Natural killer cell (primary cell): ENCODE measurements around the gene FRS2. TPM values are rescaled to one million over a fixed set of nuclear protein-coding genes. Genes with fewer than 3 reads are reported as not detected.

Experiments
- ATAC-seq, 3 donors: fragments of 150-1000 bp in 2 of 3; fragments of 200-7000 bp in 1 of 3; cut with Tn5 transposase; 1 replicate in 1 of 3; 2 replicates in 2 of 3; pipeline ENCODE4 v1.10.0; 2021; ENCODE audit warnings: mild to moderate bottlenecking in 2 of 3, moderate library complexity in 2 of 3
- DNase-seq, 2 donors: peaks; one replicate each; pipeline versions ENCODE4 v3.0.0 to v3.0.0-alpha.2; 2013 to 2021; ENCODE audit warnings: mixed read lengths in 1 of 2
- H3K27ac ChIP-seq: one replicate; pipeline ENCODE4 v1.5.1; 2013; ENCODE audit warnings: mild to moderate bottlenecking, low read length
- H3K27me3 ChIP-seq: one replicate; pipeline ENCODE4 v1.6.1; 2013; ENCODE audit warnings: low read length; ENCODE audit not compliant: control insufficient read depth, insufficient read depth
- H3K36me3 ChIP-seq: one replicate; pipeline ENCODE4 v1.6.1; 2013; ENCODE audit warnings: low read length; ENCODE audit not compliant: control insufficient read depth, insufficient read depth
- H3K4me1 ChIP-seq: one replicate; pipeline ENCODE4 v1.6.1; 2013; ENCODE audit warnings: low read length; ENCODE audit not compliant: control insufficient read depth, insufficient read depth
- H3K4me3 ChIP-seq: one replicate; pipeline ENCODE4 v1.5.1; 2013; ENCODE audit warnings: low read length
- H3K9me3 ChIP-seq: one replicate; pipeline ENCODE4 v1.6.1; 2013; ENCODE audit warnings: low read length; ENCODE audit not compliant: control insufficient read depth, insufficient read depth
- H3K27ac Mint-ChIP-seq, 2 donors: one replicate each; pipeline ENCODE4 v1.8.0; 2022; ENCODE audit warnings: mild to moderate bottlenecking in 2 of 2, mixed read lengths in 2 of 2, moderate library complexity in 1 of 2
- H3K27me3 Mint-ChIP-seq, 2 donors: one replicate each; pipeline ENCODE4 v1.8.0; 2022; ENCODE audit warnings: low read depth in 2 of 2, mixed read lengths in 2 of 2
- H3K36me3 Mint-ChIP-seq: one replicate; pipeline ENCODE4 v1.8.0; 2022; ENCODE audit warnings: mixed read lengths
- H3K4me1 Mint-ChIP-seq, 2 donors: one replicate each; pipeline ENCODE4 v1.8.0; 2022; ENCODE audit warnings: mixed read lengths in 2 of 2
- H3K4me3 Mint-ChIP-seq: one replicate; pipeline ENCODE4 v1.8.0; 2022; ENCODE audit warnings: mild to moderate bottlenecking, moderate library complexity, mixed read lengths
- H3K9me3 Mint-ChIP-seq, 2 donors: one replicate each; pipeline ENCODE4 v1.8.0; 2022; ENCODE audit warnings: mixed read lengths in 2 of 2
- WGBS: methylation state at CpG from one replicate; pipeline ENCODE4 v1.1.7; 2013; ENCODE audit warnings: missing lambda C conversion rate; ENCODE audit not compliant: insufficient coverage; 5-methylcytosine and 5-hydroxymethylcytosine counted together
- intact Hi-C: fragments of 100-400 bp; cut with micrococcal nuclease; formaldehyde crosslinking; loops from one replicate; pipeline ENCODE4 v1.14.2; 2022
- total RNA-seq, 4 donors: library from RNA; stranded (reverse); fragments of 120-200 nt in 1 of 4; gene quantifications; one replicate each; pipeline versions ENCODE4 v1.2.3 to v1.2.4, GENCODE V29; 2013 to 2022
- TF ChIP-seq, protein P1 (sequence below): fragments of 200-600 bp; IDR thresholded peaks from one replicate; pipeline ENCODE4 v1.8.0; 2022; ENCODE audit warnings: antibody characterized with exemption

The FRS2 gene
- total RNA-seq, 3 donors from 2014 or later (not counting 1 experiment from before 2014, with no cell fraction given): 25.6 to 33.8 (median 28.2) TPM

DNA sequence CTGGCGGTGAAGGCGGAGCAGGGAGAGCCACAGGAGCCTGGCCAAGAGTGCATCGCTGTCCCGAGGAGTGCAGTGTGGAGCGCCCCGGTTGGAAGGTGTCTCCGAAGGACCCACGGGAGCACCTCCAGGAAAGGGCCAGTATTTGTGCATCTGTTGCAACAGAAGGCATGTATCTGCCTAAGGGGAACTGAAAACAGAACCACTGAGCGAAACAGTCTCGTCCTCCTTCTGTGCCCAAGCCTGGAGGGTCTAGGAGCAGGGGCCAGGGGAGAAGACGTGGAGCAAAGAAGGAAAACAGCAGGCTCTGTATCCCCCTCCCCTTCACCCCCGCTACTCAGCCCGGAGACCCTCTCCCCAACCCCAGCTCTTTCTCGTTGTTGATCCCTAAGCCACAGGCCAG lies 145.8 kb downstream of the FRS2 start:
- no peak for DNase-seq
- no peak overlapping the region for H3K27ac ChIP-seq
- TF ChIP-seq, protein P1, sequence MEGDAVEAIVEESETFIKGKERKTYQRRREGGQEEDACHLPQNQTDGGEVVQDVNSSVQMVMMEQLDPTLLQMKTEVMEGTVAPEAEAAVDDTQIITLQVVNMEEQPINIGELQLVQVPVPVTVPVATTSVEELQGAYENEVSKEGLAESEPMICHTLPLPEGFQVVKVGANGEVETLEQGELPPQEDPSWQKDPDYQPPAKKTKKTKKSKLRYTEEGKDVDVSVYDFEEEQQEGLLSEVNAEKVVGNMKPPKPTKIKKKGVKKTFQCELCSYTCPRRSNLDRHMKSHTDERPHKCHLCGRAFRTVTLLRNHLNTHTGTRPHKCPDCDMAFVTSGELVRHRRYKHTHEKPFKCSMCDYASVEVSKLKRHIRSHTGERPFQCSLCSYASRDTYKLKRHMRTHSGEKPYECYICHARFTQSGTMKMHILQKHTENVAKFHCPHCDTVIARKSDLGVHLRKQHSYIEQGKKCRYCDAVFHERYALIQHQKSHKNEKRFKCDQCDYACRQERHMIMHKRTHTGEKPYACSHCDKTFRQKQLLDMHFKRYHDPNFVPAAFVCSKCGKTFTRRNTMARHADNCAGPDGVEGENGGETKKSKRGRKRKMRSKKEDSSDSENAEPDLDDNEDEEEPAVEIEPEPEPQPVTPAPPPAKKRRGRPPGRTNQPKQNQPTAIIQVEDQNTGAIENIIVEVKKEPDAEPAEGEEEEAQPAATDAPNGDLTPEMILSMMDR: no peak
- H3K36me3 Mint-ChIP-seq: no peaks in the 10 kb centered on the region
- H3K27me3 Mint-ChIP-seq: peaks cover 16% of the 10 kb centered on the region in 2 donors
- H3K9me3 ChIP-seq: no peaks in the 10 kb centered on the region
- no peaks in the 10 kb centered on the region for H3K36me3 ChIP-seq
- H3K27ac Mint-ChIP-seq: no peak overlapping the region
- 82% methylated on average over 11 of the region's 14 CpGs for WGBS
- no peak overlapping the region for H3K4me3 Mint-ChIP-seq
- no peak overlapping the region for H3K4me3 ChIP-seq
- H3K9me3 Mint-ChIP-seq: no peaks in the 10 kb centered on the region
- H3K4me1 ChIP-seq: no peaks in the 10 kb centered on the region
- ATAC-seq: no peak
- intact Hi-C loops: no loop called here
- no peaks in the 10 kb centered on the region for H3K4me1 Mint-ChIP-seq
- no peaks in the 10 kb centered on the region for H3K27me3 ChIP-seq

DNA sequence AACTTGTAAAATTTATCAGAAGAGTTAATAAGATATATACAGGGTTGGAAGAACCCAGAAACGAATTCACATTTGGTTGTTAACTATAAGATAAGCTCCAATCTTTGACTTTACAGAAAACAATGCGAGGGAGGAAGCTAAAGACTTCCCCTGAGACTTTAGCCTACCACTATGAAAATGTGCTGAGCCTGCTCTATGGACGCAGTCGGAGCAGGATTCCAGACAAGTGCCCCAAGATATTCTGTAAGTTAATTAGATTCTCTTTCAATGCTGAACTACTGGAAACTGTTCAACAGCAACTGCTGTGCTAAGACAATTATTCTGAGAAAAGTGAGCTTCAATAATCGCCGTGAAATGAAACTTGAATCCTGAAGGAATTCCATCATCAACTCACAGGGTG lies 148.9 kb downstream of the FRS2 start:
- no peaks in the 10 kb centered on the region for H3K4me1 Mint-ChIP-seq
- no peaks in the 10 kb centered on the region for H3K27me3 ChIP-seq
- TF ChIP-seq, protein P1: no peak
- H3K27ac ChIP-seq: no peak overlapping the region
- no peaks in the 10 kb centered on the region for H3K36me3 Mint-ChIP-seq
- H3K27ac Mint-ChIP-seq: no peak overlapping the region
- intact Hi-C loops: no loop called here
- no peaks in the 10 kb centered on the region for H3K9me3 ChIP-seq
- H3K27me3 Mint-ChIP-seq: peaks cover 25 to 29% of the 10 kb centered on the region in 2 donors
- H3K9me3 Mint-ChIP-seq: no peaks in the 10 kb centered on the region
- WGBS: 61% methylated on average over 4 of the region's 6 CpGs
- H3K36me3 ChIP-seq: no peaks in the 10 kb centered on the region
- no peak for DNase-seq
- H3K4me3 ChIP-seq: no peak overlapping the region
- H3K4me1 ChIP-seq: no peaks in the 10 kb centered on the region
- no peak for ATAC-seq
- H3K4me3 Mint-ChIP-seq: no peak overlapping the region

GRCh38 chr12:69620077-69620476 lies 149.9 kb downstream of the FRS2 start:
- Histone ChIP-seq H3K27me3 (no peaks in the 10 kb centered on the region), H3K27ac (no peak overlapping the region), H3K36me3 (no peaks in the 10 kb centered on the region), H3K9me3 (no peaks in the 10 kb centered on the region), H3K4me3 (no peak overlapping the region), H3K4me1 (no peaks in the 10 kb centered on the region)
- DNase-seq (no peak), ATAC-seq (no peak)
- Mint-ChIP-seq H3K27ac (no peak overlapping the region), H3K4me3 (no peak overlapping the region), H3K27me3 (peaks cover 24 to 29% of the 10 kb centered on the region in 2 donors), H3K4me1 (no peaks in the 10 kb centered on the region), H3K36me3 (no peaks in the 10 kb centered on the region), H3K9me3 (no peaks in the 10 kb centered on the region)
- intact Hi-C loops: no loop called here
- 87% methylated on average over 3 of the region's 4 CpGs for WGBS
- TF ChIP-seq, protein P1: no peak

GRCh38 chr12:69620921-69621320 lies 150.7 kb downstream of the FRS2 start:
- Mint-ChIP-seq H3K27ac (no peak overlapping the region), H3K4me1 (no peaks in the 10 kb centered on the region), H3K4me3 (no peak overlapping the region), H3K27me3 (peaks cover 16 to 23% of the 10 kb centered on the region in 2 donors), H3K36me3 (no peaks in the 10 kb centered on the region), H3K9me3 (no peaks in the 10 kb centered on the region)
- H3K9me3 ChIP-seq: no peaks in the 10 kb centered on the region
- intact Hi-C loops: no loop called here
- H3K27ac ChIP-seq: no peak overlapping the region
- H3K4me1 ChIP-seq: no peaks in the 10 kb centered on the region
- DNase-seq (no peak), ATAC-seq (no peak)
- no peaks in the 10 kb centered on the region for H3K27me3 ChIP-seq
- 93% methylated on average over 2 of the region's 2 CpGs for WGBS
- TF ChIP-seq, protein P1: no peak
- no peaks in the 10 kb centered on the region for H3K36me3 ChIP-seq
- no peak overlapping the region for H3K4me3 ChIP-seq
